RWPE1 (cell line): ENCODE results near the gene CUBN.

Experiments
- CTCF ChIA-PET: fragments of 350-600 bp; sonication (Branson Sonifier 250); formaldehyde crosslinking; extraction: SDS; loops from one replicate; lab custom pipeline; 2021; lab: Yijun Ruan, JAX
- POLR2A ChIA-PET: fragments of 400-600 bp; formaldehyde crosslinking; extraction: SDS; loops from one replicate; lab custom pipeline; 2020; ENCODE audit warnings: antibody characterized with exemption; ENCODE audit not compliant: low non-redundant PET; lab: Yijun Ruan, JAX
- DNase-seq: peaks from one replicate; pipeline ENCODE4 v3.0.0; 2012; ENCODE audit warnings: low spot score
- H3K27ac ChIP-seq: fragments of 450-650 bp; 2 replicates; pipeline ENCODE4 v1.5.1; 2017
- CTCF ChIP-seq: fragments of 450-650 bp; conservative IDR thresholded peaks from 2 replicates; pipeline ENCODE4 v1.5.1; 2017; ENCODE audit warnings: low read depth, mild to moderate bottlenecking

Gene CUBN

DNA sequence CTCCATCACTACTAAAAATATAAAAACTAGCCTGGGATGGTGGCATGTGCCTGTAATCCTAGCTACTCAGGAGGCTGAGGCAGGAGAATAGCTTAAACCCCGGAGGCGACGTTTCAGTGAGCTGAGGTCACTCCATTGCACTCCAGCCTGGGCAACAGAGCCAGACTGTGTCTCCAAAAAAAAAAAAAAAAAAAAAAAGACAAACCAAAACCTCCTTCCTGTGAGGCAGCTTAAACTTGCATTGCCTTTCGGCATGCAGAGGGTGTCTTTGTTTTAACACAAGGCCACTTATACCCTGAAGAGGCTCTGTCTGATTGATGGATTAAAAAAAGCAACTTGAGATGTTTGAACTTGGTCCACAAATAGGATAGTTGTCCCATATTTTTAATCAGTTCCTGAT is 184.0 kb downstream of the CUBN start:
- DNase-seq = no peak
- TF ChIP-seq CTCF = no peak
- ChIA-PET CTCF (no interaction called here), POLR2A (no interaction called here)
- no peak overlapping the region for H3K27ac ChIP-seq

GRCh38 chr10:16944986-16945385 is 184.6 kb downstream of the CUBN start:
- no peak for TF ChIP-seq CTCF
- CTCF ChIA-PET = interaction anchor here (0.5 kb wide), 1 partner anchor 46 kb away, joined by 3 read pairs; no protein-coding TSS in a partner anchor
- DNase-seq = no peak
- POLR2A ChIA-PET = no interaction called here
- no peak overlapping the region for H3K27ac ChIP-seq

DNA sequence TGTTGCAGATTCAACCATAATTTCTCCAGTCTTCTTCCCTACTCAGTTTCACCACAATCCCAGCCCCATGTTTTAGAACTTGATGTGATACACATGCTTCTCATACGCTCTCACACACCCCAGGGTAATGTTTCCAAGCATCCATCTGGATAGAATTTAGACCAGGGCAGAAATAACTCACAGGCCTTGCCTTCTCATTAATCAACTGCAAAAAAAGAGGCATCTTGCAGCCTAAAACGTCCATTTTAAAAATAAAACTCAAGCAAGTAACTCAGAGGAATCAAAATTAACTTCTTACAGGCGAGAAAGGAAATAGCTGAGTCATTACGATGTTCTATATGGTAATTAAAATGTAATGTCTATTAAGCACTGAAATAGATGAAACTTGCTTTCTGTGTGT is 185.2 kb downstream of the CUBN start:
- CTCF ChIA-PET = no interaction called here
- POLR2A ChIA-PET = no interaction called here
- H3K27ac ChIP-seq = no peak overlapping the region
- TF ChIP-seq CTCF = no peak
- no peak for DNase-seq

DNA sequence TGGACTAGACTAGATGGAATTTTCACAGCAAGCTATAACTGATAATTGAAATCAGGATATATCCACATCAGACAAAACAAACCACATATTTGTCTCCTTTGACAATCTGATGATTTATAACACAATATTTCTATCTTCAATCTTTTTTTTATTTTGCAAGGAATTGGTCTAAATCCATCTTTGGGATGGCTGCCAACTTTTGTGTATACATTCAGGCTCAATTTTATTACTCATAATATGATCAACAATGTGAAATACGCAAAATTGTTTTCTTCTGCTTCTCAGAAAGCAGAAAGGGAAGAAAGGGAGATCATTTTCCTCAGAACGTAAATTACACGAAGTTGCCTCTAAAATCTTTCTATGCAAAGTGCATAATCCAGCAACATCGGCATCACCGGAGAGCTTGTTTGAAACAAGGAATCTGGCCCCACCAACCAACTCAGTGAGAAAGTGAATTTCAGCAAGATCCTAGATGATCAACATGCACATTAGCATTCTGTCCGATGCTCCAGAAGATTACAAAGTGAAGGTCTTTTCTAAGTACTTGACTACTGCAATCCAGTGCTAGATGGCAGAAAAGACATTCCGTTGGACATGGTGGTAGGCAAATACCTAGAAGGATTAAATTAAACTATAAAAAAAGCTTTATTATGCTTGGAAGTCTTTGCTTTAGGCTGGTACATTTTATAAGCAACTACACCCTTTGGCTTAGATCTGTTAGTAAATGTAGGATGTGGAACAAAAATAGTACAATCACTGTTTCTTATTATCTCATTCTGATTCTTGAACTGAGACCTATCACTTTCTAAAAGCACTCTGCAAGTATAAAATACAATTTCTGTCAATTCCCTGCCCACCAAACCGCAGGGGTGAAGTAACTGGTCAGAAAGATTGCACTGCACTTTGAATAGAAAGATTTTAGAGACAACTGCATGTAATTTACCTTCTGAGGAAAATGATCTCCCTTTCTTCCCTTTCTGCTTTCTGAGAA is 186.0 kb downstream of the CUBN start:
- POLR2A ChIA-PET = no interaction called here
- no peak for TF ChIP-seq CTCF
- no peak overlapping the region for H3K27ac ChIP-seq
- DNase-seq = no peak
- CTCF ChIA-PET = no interaction called here

GRCh38 chr10:16942381-16943078 is 187.1 kb downstream of the CUBN start:
- no peak overlapping the region for H3K27ac ChIP-seq
- POLR2A ChIA-PET = no interaction called here
- CTCF ChIA-PET = no interaction called here
- TF ChIP-seq CTCF = no peak
- DNase-seq = no peak

DNA sequence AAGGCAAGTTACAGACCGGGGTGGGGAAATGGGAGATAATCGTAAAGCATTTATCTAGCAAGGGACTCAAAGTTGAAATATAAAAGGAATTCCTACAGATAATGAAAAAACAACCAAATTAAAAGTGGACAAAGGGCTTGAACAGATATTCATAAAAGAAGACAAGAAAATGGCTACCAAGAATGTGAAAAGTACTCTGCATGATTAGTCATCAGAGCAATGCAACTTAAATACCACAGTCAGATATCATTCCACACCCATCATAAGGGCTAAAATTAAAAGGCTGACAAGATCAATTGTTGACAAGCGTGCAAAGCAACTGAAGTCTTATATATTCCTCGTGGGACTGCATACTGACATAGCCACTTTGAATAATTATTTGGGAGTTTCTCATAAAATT is 187.7 kb downstream of the CUBN start:
- ChIA-PET CTCF (no interaction called here), POLR2A (no interaction called here)
- DNase-seq = no peak
- no peak for TF ChIP-seq CTCF
- no peak overlapping the region for H3K27ac ChIP-seq
